ENCODE data around the gene SINHCAF. TPM values are rescaled to one million over a fixed set of nuclear protein-coding genes. Genes with fewer than 3 reads are reported as not detected.

Gene SINHCAF
- total and polyA plus RNA-seq, 4 donors, result 2.3 to 10.3 (median 4.9) TPM

- peaks cover 0 to 3% (median 1%) of the 10 kb centered on the region in 4 donors for H3K36me3 ChIP-seq (ENCODE audit: control insufficient read depth in 4 of 4, insufficient read depth in 3 of 4, low read depth in 1 of 4, low read length in 3 of 4)
- H3K4me1 ChIP-seq (ENCODE audit: control insufficient read depth in 4 of 4, insufficient read depth in 4 of 4, low read length in 3 of 4), result no peaks in the 10 kb centered on the region
- no peak overlapping the region for H3K27ac ChIP-seq (ENCODE audit: low read depth in 1 of 2, low read length in 2 of 2)
- H3K9me3 ChIP-seq (ENCODE audit: control insufficient read depth in 4 of 4, low read length in 3 of 4), result no peaks in the 10 kb centered on the region
- WGBS, result 95% methylated on average over 7 of the region's 7 CpGs
- DNase-seq (ENCODE audit: low spot score), result no peak
- no peak for TF ChIP-seq RAD21 (IDR thresholded peaks at IDR 0.05)
- TF ChIP-seq FOXA1 (IDR thresholded peaks at IDR 0.05), result no peak
- no peak for TF ChIP-seq FOXA2 (IDR thresholded peaks at IDR 0.05)
- TF ChIP-seq HNF4G (IDR thresholded peaks at IDR 0.05), result no peak
- TF ChIP-seq REST (IDR thresholded peaks at IDR 0.05), result no peak
- TF ChIP-seq MAX (IDR thresholded peaks at IDR 0.05), result no peak
- TF ChIP-seq RXRA (IDR thresholded peaks at IDR 0.05), result no peak
- no peak for TF ChIP-seq GABPA (IDR thresholded peaks at IDR 0.05 in 1 of 2, conservative IDR thresholded peaks at IDR 0.05 in 1 of 2)
- no peak for TF ChIP-seq HNF4A (conservative IDR thresholded peaks at IDR 0.05)
- TF ChIP-seq SP1 (IDR thresholded peaks at IDR 0.05), result no peak
- no peak for TF ChIP-seq CTCF (IDR thresholded peaks at IDR 0.05; ENCODE audit: low read depth, low read length, missing input control)
- TF ChIP-seq EGR1 (IDR thresholded peaks at IDR 0.05; ENCODE audit: low read depth in 2 of 2), result no peak
- no peak for TF ChIP-seq ATF3 (IDR thresholded peaks at IDR 0.05)
- no peak for TF ChIP-seq JUND (IDR thresholded peaks at IDR 0.05)
- no peak for TF ChIP-seq ZBTB33 (IDR thresholded peaks at IDR 0.05)
- no peaks in the 10 kb centered on the region for H3K27me3 ChIP-seq (ENCODE audit: control insufficient read depth in 4 of 4, insufficient read depth in 4 of 4, low read length in 3 of 4)
- H3K4me3 ChIP-seq (ENCODE audit: low read depth in 1 of 3, low read length in 3 of 3), result no peak overlapping the region
- no peak overlapping the region for H3K9ac ChIP-seq (ENCODE audit: low read depth in 1 of 2, low read length in 2 of 2)
Observed at GRCh38 chr12:31308116-31308515, 17.8 kb downstream of the SINHCAF start.

- Histone ChIP-seq H3K4me3 (ENCODE audit: low read depth in 1 of 3, low read length in 3 of 3) (no peak overlapping the region), H3K27me3 (ENCODE audit: control insufficient read depth in 4 of 4, insufficient read depth in 4 of 4, low read length in 3 of 4) (no peaks in the 10 kb centered on the region), H3K4me1 (ENCODE audit: control insufficient read depth in 4 of 4, insufficient read depth in 4 of 4, low read length in 3 of 4) (no peaks in the 10 kb centered on the region), H3K9ac (ENCODE audit: low read depth in 1 of 2, low read length in 2 of 2) (no peak overlapping the region), H3K27ac (ENCODE audit: low read depth in 1 of 2, low read length in 2 of 2) (no peak overlapping the region), H3K36me3 (ENCODE audit: control insufficient read depth in 4 of 4, insufficient read depth in 3 of 4, low read depth in 1 of 4, low read length in 3 of 4) (peaks cover 0 to 3% (median 1%) of the 10 kb centered on the region in 4 donors), H3K9me3 (ENCODE audit: control insufficient read depth in 4 of 4, low read length in 3 of 4) (no peaks in the 10 kb centered on the region)
- WGBS, result 93% methylated on average over 1 of the region's 1 CpG
- TF ChIP-seq JUND (IDR thresholded peaks at IDR 0.05) (no peak), RXRA (IDR thresholded peaks at IDR 0.05) (no peak), GABPA (IDR thresholded peaks at IDR 0.05 in 1 of 2, conservative IDR thresholded peaks at IDR 0.05 in 1 of 2) (no peak), ZBTB33 (IDR thresholded peaks at IDR 0.05) (no peak), TAF1 (conservative IDR thresholded peaks at IDR 0.05) (no peak), EGR1 (IDR thresholded peaks at IDR 0.05; ENCODE audit: low read depth in 2 of 2) (no peak), HNF4G (IDR thresholded peaks at IDR 0.05) (no peak), FOXA2 (IDR thresholded peaks at IDR 0.05) (no peak), FOXA1 (IDR thresholded peaks at IDR 0.05) (no peak)
- no peak for DNase-seq (ENCODE audit: low spot score)
Observed at GRCh38 chr12:31306866-31307265, 19.1 kb downstream of the SINHCAF start.

All from liver (tissue), 9 donors.